Bronchial epithelial cell (primary cell): ENCODE measurements around the gene CRTAP. TPM values are rescaled to one million over a fixed set of nuclear protein-coding genes. Genes with fewer than 3 reads are reported as not detected.
"Not testable (repeated sequence)": the region's sequence is repeated elsewhere in the genome, so short reads cannot be mapped to it uniquely, and the experiment has no call there.

Experiments used
- DNase-seq: peaks from one replicate; pipeline ENCODE4 v3.0.0-alpha.2; 2010; ENCODE audit warnings: low read depth
- FAIRE-seq: peaks from 2 replicates; lab custom pipeline; 2011; peaks lifted over from hg19 to GRCh38; lab: Jason Lieb, UNC
- H3K27me3 ChIP-seq: 2 replicates; pipeline ENCODE4 v1.5.1; 2011; ENCODE audit warnings: low read length; ENCODE audit not compliant: control insufficient read depth, insufficient read depth
- H3K36me3 ChIP-seq: 2 replicates; pipeline ENCODE4 v1.5.1; 2011; ENCODE audit warnings: low read length; ENCODE audit not compliant: control insufficient read depth, insufficient read depth
- H3K4me3 ChIP-seq: 2 replicates; pipeline ENCODE4 v1.5.1; 2011; ENCODE audit warnings: mild to moderate bottlenecking, low read depth, low read length, control low read depth
- total RNA-seq: library from RNA; depleted of rRNA; stranded (reverse); fragments of >200 nt; gene quantifications from 2 replicates; pipeline ENCODE4 v1.2.1, GENCODE V29; 2014
- TF ChIP-seq, protein P1 (sequence below): IDR thresholded peaks from 2 replicates; pipeline ENCODE4 v1.5.1; 2011; ENCODE audit warnings: mild to moderate bottlenecking, moderate library complexity, low read length, control low read depth, inconsistent platforms; ENCODE audit not compliant: insufficient read depth, severe bottlenecking

CRTAP gene
- total RNA-seq, 1 donor from 2014 or later, result 155 TPM

DNA sequence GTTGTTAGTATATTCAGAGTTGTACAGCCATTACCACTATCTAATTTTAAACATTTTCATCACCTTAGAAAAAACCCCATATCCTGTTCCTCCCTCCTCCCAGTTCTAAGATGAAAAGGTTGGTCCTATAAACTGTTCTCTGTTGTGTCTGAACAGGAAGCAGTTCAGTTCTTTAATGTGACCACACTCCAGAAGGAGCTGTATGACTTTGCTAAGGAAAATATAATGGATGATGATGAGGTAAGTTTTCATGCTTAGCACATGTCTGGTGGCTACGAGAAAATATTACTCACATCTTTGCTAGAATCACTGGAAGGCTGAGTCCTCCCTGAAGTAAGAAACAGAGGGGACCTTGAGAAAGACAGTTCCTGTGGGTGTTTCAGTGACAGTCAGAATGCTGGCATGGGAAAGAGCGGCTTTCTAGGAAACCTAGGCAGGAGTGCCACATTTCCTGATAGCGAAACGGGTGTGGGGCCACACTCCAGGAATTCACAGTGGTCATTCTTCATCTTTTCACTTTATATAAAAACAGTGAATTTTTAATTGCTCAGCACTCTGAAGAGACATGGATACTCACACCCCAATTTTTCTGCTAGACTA, 20.3 kb downstream of the CRTAP start:
- peak; percentile 68 for DNase-seq
- no peak overlapping the region for H3K4me3 ChIP-seq
- no peak for FAIRE-seq
- TF ChIP-seq, protein P1, sequence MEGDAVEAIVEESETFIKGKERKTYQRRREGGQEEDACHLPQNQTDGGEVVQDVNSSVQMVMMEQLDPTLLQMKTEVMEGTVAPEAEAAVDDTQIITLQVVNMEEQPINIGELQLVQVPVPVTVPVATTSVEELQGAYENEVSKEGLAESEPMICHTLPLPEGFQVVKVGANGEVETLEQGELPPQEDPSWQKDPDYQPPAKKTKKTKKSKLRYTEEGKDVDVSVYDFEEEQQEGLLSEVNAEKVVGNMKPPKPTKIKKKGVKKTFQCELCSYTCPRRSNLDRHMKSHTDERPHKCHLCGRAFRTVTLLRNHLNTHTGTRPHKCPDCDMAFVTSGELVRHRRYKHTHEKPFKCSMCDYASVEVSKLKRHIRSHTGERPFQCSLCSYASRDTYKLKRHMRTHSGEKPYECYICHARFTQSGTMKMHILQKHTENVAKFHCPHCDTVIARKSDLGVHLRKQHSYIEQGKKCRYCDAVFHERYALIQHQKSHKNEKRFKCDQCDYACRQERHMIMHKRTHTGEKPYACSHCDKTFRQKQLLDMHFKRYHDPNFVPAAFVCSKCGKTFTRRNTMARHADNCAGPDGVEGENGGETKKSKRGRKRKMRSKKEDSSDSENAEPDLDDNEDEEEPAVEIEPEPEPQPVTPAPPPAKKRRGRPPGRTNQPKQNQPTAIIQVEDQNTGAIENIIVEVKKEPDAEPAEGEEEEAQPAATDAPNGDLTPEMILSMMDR, result no peak
- no peaks in the 10 kb centered on the region for H3K27me3 ChIP-seq
- peaks cover 23% of the 10 kb centered on the region for H3K36me3 ChIP-seq

- H3K4me3 ChIP-seq, result no peak overlapping the region
- TF ChIP-seq, protein P1, result no peak
- peaks cover 11% of the 10 kb centered on the region for H3K36me3 ChIP-seq
- FAIRE-seq (no peak), DNase-seq (no peak)
- H3K27me3 ChIP-seq, result no peaks in the 10 kb centered on the region
Measured at GRCh38 chr3:33137691-33138090, 23.9 kb downstream of the CRTAP start.

DNA sequence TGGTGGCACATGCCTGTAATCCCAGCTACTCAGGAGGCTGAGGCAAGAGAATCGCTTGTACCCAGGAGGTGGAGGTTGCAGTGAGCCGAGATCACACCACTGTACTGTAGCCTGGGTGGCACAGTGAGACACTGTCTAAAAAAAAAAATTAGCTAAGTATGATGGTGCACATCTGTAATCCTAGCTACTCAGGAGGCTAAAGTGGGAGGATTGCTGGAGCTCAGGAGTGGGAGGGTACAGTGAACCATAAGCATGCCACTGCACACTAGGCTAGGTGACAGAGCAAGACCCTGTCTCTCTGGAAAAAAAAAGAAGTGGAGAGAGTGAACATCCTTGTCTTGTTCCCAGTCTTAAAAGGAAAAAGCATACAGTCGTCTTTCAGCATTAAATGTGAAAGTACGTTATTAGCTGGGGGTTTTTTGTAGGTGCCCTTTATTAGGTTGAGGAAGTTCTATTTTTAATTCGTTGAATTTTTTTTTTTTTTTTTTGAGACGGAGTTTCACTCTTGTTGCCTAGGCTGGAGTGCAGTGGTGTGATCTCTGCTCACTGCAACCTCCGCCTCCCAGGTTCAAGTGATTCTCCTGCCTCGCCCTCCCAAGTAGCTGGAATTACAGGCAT, 25.3 kb downstream of the CRTAP start:
- not testable (repeated sequence) for H3K36me3 ChIP-seq, DNase-seq, H3K4me3 ChIP-seq, FAIRE-seq, H3K27me3 ChIP-seq

DNA sequence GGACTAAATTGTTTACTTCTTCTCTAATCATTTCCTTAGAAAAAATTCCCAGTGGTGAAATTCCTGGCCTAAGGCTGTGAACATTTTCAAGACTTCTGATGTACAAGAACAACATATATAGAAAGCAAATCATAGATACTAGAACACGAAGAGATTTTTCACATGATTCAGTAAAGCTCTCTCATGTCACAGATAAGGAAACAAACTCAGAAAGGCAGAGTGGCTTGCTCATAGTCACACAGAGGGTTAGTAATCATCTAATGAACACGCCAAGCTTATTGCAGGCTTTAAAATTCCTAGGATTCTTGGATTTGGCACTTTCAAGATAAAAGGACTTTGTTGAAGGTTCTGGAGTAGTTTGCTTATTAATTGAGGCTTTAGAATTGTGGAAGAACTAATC, 26.2 kb downstream of the CRTAP start:
- FAIRE-seq (no peak), DNase-seq (peak; percentile 64)
- no peak overlapping the region for H3K4me3 ChIP-seq
- H3K36me3 ChIP-seq, result peaks cover 4% of the 10 kb centered on the region
- H3K27me3 ChIP-seq, result no peaks in the 10 kb centered on the region
- TF ChIP-seq, protein P1, result no peak

- H3K36me3 ChIP-seq, result peaks cover 2% of the 10 kb centered on the region
- H3K27me3 ChIP-seq, result no peaks in the 10 kb centered on the region
- TF ChIP-seq, protein P1, result no peak
- FAIRE-seq (no peak), DNase-seq (peak; percentile 83)
- H3K4me3 ChIP-seq, result no peak overlapping the region
Measured at GRCh38 chr3:33141006-33141405, 27.2 kb downstream of the CRTAP start.

DNA sequence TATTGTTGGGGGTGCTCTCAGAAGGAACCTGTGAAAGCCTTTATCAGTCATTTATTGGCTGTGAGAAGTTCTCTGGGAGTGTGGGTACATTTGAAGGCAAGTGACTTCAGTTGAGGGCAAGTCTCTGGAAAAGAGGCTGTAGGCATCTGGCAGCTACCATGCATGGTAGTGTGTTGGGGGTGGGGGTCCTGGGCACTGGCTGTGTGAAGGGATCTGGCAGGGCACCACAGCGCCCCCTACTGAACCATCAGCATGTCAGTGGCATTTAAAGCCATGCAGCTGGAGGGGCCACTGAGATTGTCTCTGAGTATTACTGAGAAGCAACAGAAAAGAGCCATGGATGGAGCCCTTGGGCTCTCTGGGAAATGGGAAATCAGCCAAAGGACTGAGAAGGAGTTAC, 30.6 kb downstream of the CRTAP start:
- no peaks in the 10 kb centered on the region for H3K27me3 ChIP-seq
- peaks cover 2% of the 10 kb centered on the region for H3K36me3 ChIP-seq
- no peak overlapping the region for H3K4me3 ChIP-seq
- TF ChIP-seq, protein P1, result peak; percentile 31
- FAIRE-seq (no peak), DNase-seq (no peak)
